ENCODE results near the gene ANAPC2.

DNA sequence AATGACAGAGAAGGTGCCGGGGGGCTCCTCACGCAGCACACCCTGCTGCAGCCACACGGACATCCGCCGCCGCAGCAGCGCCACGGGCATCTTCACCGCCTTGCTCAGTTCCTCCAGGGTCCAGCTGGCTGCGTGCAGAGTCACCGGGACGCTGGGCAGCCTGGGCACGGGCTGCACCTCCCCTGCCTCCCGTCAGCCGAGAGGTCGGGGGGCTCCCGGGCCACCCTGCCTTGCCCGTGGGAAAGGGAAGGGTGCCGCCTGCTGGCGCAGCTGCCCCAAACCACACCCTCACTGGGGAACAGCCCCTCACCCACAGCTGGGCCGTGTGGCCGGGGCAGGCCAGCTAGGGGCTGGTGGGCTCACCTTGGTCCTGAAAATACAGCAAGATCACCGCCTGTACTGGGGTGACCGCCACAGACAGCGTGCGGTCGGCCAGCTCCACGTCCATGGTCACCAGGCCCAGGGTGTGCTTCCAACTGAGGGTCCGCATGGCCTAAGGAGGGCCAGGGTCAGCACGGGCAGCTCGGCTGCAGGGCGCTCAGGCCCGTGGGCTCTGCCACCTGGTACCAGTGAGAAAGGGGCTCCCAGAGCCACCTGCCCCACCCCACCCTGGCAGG is 12.9 kb downstream of the ANAPC2 start:
- peak in 1 of 2 donors; percentile 12 for TF ChIP-seq CTCF (conservative IDR thresholded peaks at IDR 0.05 in 1 of 2, IDR thresholded peaks at IDR 0.05 in 1 of 2; ENCODE audit: extremely low read depth in 1 of 2, insufficient read depth in 1 of 2, low read depth in 1 of 2, low read length in 2 of 2)
- TF ChIP-seq EZH2 (IDR thresholded peaks at IDR 0.05; ENCODE audit: borderline replicate concordance, low read length), result no peak

Measured in mammary epithelial cell (primary cell).